Esophagus squamous epithelium (tissue), 4 donors: ENCODE results near the gene B3GALT4.

Experiments used
- CTCF ChIP-seq, 6 experiments: fragments of 450-650 bp in 4 of 6; fragments of 200-600 bp in 2 of 6; sonication (generic) in 2 of 6; IDR thresholded peaks; one replicate each; pipeline ENCODE4 v1.5.1; 2016 to 2019; ENCODE audit warnings: antibody characterized with exemption in 6 of 6, mild to moderate bottlenecking in 4 of 6, moderate library complexity in 4 of 6
- POLR2A ChIP-seq, 4 donors: fragments of 450-650 bp; IDR thresholded peaks; one replicate each; pipeline ENCODE4 v1.6.1; 2017; ENCODE audit warnings: antibody characterized with exemption in 4 of 4, mild to moderate bottlenecking in 4 of 4, moderate library complexity in 3 of 4

- TF ChIP-seq CTCF (IDR thresholded peaks at IDR 0.05): no peak
- TF ChIP-seq POLR2A (IDR thresholded peaks at IDR 0.05): no peak
Observed at GRCh38 chr6:33301877-33302276, 25.0 kb downstream of the B3GALT4 start.
